ENCODE results near the gene HAUS7. TPM values are rescaled to one million over a fixed set of nuclear protein-coding genes. Genes with fewer than 3 reads are reported as not detected.

The HAUS7 gene
- total RNA-seq, 1 experiment from 2014 or later: 29.3 TPM

DNA sequence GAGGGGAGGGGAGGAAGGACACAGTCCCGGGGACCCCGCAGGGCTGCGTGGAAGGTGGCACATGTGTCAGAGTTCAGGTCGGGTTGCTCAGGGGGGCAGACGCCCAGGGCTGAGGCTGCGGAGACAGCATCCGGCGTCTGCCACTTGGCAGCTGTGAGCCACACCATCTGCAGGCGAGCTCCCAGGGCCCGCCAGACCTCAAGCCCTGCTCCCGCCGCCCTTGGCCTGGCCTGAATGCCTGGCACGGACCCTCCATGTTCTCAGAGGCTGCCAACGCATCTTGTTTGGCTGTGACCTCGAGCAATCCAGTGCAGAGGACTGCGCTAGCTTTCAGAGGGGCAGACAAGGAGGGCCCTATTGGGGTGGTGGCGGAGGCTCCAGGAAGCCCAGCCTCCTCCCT lies 29.5 kb upstream of the HAUS7 start:
- DNase-seq (ENCODE audit: low read depth): no peak

DNA sequence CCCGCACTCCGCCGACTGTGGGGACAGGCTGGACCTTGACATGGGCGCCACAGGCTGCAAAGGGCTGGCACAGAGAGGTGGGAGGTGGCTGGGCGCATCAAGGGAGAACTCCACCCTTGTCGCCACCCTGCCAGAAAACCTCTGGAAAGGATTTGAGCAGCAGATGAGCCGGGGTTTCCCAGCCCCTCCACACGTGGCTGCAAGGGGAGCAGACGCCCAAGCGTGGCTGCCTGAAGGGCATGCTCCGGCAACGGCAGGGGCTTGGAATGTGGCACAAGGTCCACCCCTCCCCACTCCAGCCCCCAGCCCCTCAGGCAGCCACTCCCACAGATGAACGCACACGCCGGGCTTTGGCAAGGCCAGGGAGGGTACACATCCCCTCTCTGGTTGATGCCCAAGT lies 29.0 kb upstream of the HAUS7 start:
- DNase-seq (ENCODE audit: low read depth): no peak

DNA sequence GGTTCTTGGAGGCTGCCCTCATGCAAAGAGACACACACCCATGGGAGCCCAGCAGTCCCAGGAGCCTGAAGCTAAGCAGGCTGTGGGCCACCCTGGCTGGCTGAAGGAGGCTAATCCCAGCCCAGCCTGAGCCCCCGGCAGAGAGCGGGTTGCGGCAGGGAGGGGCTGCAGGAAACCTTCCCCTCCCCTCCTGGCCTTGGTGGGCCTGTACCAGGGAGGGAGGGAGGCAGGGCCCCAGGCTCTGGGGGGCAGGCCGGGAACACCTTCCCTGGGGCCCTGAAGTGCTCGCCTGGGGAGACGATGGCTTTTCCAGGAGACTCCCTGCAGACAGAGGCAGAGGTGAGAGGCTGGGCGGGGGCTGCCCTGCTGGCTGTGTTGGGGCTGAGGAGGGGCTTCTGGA lies 28.1 kb upstream of the HAUS7 start:
- DNase-seq (ENCODE audit: low read depth): no peak

DNA sequence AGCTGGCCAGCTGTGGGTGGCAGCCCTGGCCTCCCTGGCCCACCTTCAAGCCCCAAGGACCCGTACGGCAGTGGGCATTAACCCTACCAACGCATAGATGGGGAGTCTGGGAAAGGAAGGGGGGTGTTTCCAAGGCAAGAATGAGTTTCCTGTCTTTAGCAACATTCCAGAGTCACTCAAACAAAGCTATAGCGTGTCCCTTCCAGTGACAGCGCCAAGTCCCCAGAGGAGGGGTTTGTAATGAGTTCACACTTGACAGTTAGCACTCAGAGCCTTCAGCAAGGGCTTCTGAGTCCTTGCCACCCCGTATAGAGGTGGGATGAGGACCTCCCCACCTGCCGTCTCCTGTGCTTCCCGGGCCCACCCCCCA lies 26.2 kb upstream of the HAUS7 start:
- no peak for DNase-seq (ENCODE audit: low read depth)

DNA sequence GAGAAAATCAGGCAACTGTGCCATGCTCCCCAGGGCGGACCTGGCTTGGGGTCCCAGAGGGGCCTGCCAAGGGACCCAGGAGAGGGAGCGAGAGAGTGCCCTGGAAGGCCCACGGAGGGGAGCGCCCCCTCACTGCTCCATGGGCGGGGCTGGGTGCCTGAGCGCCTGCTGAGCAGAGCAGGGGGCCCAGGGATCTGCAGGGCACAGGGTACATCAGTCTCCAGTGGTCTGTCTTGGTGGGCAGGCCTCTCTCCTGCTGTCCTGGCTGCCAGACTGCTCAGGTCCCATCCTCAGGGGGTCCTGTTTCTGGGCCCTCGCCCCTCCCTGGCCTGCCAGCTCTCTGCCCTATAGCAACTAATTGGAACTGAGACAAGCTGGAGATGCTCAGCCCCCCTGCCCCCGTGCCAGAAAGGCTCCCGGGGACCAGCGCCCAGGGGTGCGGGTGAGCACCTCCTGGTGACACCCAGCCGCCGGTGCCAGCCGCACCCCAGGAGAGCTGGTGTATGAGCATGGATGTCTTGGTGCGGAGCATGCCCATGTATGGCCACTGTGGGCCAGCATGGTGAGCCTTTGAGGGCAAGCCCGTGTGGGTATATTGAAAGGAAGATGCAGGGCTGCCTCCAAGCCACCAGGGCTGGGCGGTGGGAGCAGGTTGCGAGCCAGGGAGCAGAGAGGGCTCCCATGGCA lies 25.7 kb upstream of the HAUS7 start:
- no peak for DNase-seq (ENCODE audit: low read depth)

DNA sequence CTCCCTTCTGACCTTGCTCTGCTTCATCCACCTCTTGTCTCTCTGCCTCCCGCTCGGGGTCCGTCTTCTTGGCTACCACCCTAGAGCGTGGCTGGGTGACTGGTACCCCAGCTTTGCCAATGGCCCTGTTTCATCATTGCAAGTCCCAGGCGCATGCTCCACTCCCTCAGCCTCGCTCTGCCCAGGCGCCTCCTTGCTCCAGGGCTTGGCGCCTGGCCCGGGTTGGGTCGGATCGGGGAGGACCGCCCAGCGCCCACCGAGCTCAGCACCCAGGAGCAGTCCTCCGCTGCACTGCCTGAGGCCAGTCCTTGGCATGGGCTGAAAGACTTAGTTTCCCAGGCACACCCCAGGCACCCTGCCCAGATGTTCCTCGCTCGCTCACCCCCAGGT lies 25.0 kb upstream of the HAUS7 start:
- DNase-seq (ENCODE audit: low read depth): no peak

DNA sequence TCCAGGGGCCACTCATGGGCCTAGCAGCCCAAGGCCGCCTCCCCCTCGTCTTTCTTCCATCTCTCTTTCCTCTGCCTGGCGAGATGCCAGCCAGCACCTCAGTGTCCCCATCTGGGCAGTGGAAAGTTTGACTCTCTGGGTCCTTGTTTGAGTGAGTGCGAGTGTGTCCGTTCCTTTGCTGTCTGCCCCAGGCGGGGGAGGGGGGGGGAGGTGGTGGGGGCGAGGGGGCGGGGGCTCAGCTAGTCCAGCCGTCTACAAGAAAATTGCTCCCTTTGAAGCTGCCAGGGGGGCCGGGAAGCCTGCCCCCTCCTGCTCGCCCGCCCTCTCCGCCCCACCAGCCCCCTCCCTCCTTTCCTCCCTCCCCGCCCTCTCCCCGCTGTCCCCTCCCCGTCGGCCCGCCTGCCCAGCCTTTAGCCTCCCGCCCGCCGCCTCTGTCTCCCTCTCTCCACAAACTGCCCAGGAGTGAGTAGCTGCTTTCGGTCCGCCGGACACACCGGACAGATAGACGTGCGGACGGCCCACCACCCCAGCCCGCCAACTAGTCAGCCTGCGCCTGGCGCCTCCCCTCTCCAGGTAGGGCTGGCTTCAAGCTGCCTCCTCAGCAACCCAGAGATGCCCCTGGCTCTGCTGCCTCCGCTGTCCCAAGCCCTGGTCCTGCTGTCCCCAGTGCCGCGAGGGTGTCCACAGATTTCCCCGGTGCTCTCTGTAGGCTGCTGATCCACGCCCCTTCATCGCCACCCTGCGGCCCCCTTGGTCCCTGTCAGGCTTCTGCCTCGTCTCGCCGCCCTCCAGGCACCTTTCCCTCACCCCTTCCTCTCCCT lies 24.4 kb upstream of the HAUS7 start, which contains the start of gene BGN:
Gene BGN, plus strand, starts transcription at position 440 of the 821 bp plus-strand sequence. CDS start 9,652 bp downstream, outside the sequence.
- no peak for DNase-seq (ENCODE audit: low read depth)

DNA sequence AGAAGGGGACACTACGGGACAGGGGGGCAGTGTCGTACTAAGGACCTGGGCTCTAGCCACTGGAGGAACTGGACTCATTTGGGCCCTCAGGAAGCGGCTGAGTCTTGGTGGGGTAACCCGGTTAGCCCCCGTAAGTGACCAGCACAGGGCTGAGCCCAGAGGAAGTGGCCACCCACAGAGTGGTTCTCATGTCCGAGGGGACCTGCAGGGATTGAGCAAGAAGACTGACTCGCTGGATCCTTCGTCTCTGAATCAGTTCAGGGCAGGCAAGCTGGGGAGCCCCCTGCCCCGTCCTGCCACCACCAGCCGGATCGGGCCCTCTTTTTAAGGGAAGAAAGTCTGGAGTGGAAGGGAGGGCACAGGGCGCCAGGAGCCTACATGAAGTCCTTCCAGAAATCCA lies 23.7 kb upstream of the HAUS7 start:
- no peak for DNase-seq (ENCODE audit: low read depth)

DNA sequence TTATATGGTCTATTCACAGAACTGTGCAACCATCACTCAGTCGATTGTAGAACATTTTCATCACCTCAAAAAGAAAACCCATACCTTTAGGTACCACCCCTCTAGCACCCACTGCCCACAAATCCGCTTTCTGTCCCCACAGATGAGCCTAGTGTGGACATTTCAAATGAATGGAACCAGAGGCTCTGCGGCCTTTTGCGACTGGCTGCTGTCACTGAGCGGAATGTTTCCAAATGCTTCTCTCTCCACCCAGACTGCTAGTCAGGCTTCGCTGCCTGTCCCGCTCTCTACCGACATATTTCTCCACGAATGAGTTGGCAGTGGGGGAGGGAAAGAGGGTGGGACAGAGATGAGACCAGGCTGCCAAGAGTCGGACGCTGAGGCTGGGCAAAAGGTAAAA lies 22.7 kb upstream of the HAUS7 start:
- no peak for DNase-seq (ENCODE audit: low read depth)

DNA sequence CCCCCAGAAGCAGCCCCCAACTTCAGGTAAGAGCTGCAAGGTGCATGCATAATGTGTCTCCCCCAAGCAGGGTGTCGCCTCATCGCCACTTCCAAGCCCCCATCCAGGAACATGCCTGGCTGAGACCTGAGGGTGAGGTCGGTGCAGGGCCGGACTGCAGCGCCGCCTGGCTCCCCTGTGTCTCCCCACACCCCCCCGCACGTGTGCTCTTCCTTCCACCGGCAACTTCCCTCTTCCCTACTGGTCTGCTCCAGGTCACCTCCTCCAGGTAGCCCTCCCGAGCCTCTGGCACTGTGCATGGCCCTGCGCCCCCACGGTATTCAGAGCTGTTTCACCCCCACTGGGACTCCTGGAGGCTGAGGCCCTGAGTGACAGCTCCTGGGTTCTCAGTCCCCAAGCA lies 22.2 kb upstream of the HAUS7 start:
- DNase-seq (ENCODE audit: low read depth): no peak

DNA sequence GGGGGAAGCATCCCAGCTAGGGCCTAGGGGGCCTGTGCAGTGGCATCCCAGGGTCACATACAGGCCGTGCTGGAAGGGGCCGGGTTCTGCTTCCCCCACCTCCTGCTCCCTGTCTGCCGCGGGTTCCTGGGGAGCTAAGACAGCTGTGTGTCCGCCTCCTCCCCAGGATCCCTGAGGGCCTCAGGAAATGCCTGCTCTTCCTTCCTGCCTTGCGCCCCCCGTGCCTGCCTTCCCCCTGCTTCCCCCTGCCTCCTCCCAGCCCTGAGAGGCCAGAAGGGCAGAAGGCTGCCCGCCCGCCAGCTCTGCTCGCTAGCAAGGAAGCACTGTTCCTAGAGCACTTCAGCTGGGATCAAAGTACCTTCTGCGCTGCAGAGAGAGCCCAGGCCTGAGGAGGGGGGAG lies 21.5 kb upstream of the HAUS7 start:
- DNase-seq (ENCODE audit: low read depth): no peak

DNA sequence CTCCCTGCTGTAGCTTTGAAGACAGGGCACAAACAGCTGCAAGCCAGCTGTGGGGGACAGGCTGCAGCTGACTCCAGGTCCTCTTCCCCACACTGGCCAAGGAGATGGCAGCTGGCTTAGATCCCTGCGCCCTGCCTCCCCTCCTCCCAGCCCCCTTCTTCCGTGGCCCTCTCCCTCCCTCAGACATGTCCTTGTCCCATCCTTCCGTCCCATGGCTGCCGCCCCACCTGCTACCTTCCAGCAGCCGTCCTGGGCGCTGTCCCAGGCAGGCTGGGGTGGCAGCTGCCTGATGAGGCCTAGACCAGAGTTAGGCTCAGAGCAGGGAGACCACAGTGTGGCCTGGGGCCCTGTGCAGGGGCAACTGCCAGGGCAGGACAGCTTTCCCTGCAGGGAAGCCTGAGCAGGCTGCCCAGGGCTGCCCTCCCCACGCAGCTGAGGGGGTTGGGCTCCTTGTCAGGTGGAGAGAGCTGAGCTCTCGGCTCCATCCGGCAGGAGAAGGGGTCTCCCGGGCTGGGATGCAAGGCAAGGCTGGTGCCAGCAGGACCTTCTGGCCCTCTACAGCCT lies 21.1 kb upstream of the HAUS7 start:
- DNase-seq (ENCODE audit: low read depth): no peak

DNA sequence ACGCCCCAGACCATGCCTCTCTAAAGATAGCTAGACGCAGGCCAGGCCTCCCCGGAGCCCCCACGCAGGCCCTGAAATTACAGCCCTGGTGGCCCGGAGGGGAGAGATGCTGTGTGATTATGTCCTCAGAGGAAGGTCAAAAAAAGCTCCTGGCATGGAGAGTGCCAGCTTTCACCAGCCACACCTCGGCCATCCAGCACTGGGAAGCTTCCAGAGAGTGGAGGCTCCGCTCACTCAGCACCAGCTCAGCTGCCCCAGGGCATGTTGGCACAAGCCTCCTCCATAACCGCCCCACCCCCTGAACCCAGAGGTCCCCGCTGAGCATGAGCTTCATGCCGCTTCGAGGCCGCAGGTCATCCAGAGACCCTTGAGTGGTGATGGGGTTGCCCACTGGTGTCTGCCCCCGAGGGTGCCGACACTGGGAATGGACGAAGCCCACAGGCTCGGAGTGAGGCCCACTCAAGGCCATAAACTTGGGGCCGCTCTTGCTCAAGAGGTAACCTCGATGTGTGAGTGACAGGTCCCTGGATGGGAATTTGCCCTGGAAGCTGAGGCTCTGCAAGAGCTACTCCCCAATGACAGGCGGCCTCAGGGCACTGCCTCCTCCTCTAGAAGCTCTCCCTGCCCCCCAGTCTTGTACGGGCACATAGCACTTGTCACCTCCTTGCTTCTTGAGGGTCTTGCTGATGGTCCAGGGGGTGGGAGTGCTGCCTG lies 20.0 kb upstream of the HAUS7 start:
- no peak for DNase-seq (ENCODE audit: low read depth)

DNA sequence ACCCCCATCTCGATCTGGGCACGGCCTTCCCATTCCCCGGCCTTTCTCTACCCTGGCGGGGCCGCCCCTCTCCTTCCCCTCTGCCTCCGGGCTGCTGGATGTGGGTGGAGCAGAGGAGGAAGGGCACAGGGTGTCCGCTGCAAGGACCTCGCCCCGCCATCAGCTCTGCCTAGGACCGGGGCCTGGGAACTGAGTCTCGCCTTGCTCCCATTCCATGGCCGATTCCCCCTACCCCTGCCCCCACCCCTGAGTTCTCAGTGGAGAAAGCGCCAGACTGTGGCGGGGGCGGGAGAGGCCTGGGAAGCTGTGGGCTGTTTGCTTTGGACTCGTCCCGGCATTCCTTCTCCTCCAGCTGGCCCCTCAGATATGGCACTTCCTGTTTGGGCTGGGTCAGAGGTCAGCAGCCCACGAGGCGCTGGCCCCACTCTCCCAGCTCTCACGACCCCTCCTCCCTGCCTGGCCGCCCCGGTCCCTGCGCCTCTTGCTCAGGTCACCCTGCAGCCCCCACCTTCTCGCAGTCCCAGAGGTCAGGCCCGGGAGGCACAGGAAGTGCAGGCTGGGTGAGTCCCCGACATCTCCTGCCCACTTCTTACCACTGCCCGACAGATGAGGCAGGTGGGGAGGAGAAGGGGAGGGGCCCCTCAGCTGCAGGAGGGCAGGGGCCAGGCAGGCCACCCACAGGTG lies 18.0 kb upstream of the HAUS7 start:
- no peak for DNase-seq (ENCODE audit: low read depth)

DNA sequence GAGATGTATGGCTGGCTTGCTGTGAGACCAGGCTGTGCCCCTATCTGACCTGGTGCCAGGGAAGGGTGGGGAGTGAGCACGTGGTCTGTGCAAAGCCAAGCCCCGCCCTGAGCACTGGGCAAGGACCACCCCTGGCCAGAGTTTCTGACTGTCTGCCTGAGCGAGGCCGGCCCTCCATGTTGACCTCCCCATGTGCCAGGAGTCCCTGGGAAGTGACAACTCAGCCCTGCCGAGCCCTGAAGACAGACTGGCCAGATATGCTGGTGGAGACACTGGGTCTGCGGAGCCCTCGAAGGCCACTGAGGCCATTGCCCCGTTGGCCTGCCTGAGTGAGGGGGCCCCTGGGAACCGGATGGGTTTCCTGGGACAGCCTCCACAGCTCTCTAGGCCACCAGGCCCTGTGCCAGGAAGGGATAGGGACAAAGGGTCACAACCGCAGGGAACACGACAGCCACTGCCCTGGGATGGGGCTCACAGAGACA lies 17.3 kb upstream of the HAUS7 start:
- DNase-seq (ENCODE audit: low read depth): no peak

DNA sequence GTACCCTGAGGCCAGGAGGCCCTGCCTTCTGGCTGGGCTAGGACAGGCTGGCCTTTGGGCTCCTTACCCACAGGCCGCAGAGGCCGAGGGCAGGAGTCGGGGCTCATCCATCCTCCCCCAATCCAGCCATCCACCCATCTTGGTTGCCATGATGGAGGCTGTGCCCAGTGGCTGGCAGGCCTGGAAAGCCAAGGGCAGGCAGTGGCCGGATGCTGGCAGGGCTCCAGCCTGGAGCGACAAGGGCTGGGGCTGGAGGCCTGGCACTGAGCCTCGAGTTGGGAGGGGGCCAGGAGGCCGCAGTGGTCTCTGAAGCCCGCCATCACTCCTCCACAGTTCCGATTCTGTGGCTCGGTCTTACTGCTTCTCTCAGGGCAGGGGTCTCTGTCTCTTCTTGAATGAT lies 15.8 kb upstream of the HAUS7 start:
- DNase-seq (ENCODE audit: low read depth): no peak

DNA sequence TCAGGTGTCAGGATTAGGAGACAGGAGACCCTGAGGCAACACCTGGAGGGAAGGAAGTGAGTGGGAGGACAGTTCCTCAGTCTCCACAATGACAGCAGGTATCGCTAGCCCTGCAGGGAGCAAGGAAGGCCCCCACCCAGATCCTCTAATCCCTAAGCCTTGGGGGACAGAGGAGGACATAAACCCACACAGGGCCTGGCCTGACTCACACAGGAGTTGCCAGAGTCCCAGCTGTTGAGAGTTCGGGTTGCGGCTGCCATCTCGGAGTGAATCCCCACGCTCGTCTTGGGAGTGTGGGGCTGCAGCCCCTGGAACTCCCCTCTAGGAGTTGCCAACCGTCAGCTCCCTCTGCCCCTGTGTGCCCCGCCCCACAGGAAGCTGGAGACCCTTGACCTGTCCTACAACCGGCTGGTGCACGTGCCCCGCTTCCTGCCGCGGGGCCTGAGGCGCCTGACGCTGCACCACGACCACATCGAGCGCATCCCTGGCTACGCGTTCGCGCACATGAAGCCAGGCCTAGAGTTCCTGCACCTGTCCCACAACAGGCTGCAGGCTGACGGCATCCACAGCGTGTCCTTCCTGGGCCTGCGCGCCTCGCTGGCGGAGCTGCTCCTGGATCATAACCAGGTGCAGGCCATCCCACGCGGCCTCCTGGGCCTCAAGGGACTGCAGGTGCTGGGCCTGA lies 15.2 kb upstream of the HAUS7 start:
- DNase-seq (ENCODE audit: low read depth): no peak

DNA sequence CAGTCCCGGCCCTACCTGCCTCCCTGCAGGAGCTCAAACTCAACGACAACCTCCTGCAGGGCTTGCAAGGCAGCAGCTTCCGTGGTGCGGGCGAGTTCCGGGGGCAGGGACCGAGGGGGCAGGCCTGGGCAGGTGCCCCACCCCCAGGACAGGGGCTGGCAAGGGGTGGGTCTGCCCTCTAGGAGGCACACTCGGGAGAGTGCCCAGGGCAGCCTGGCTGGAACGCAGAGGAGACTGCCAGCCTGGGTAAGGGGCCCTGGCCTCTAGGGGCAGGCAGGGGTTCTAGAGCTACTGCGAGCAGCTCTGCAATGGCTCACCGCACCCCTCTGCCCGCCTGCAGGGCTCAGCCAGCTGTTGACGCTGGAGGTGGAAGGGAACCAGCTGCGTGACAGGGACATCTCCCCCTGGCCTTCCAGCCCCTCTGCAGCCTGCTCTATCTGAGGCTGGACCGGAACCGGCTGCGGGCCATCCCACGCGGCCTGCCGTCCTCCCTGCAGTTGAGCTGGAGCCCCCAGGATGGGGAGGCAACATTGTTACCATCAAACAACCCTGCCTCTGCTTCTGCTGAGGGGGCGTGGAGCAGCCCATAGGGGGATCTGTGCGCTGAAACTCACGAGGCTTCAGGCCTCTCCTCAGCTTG lies 12.1 kb upstream of the HAUS7 start:
- no peak for DNase-seq (ENCODE audit: low read depth)

DNA sequence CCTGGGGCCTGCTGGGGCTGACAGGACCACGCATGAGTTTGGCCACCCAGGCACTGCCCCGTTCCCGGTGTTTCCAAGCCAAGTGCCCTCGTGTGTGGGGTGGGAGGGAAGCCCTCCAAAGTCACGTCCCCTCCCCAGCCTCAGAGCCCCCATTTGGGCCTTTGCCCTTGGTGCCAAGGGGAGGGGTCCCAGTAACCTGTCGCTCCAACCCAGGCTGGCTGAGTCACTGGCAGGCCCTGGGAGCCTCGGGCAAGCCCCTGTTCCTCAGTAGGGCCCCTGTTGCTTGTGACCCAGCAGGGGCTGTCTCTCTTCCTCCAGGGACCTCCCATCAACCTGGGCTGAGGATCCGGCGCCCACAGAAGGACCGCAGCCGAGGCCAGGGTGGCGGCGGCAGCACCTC lies 10.7 kb upstream of the HAUS7 start:
- no peak for DNase-seq (ENCODE audit: low read depth)

DNA sequence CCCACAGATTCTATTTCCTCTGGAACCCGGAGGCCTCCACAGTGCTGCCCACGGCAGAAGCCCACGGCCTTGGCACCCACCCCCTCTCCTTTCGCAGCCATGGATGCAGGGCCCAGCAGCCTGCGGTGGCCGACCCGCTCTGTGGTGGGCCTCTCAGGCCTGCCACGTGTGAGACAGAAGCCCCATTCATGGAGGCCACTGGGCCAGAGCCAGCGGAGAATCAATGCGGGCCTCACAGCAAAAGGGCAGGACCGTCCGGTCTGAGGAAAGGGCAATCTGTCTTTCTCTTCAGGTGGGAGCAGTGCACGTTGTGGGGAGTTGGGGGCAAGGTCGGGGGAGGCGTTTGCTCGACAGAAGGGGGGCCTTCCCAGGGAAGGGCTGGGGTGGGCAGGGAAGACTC lies 8.4 kb upstream of the HAUS7 start:
- no peak for DNase-seq (ENCODE audit: low read depth)
